Mucosa of stomach (tissue), 1 donor: ENCODE data around the gene AHCYL2.
"Not testable (repeated sequence)": the region's sequence is repeated elsewhere in the genome, so short reads cannot be mapped to it uniquely, and the experiment has no call there.

ENCODE experiments used
- H3K27me3 ChIP-seq: one replicate; pipeline ENCODE4 v1.7.0; 2013; ENCODE audit warnings: mild to moderate bottlenecking, low read length; ENCODE audit not compliant: control insufficient read depth, insufficient read depth
- H3K36me3 ChIP-seq: one replicate; pipeline ENCODE4 v1.7.0; 2013; ENCODE audit warnings: low read length; ENCODE audit not compliant: control insufficient read depth, insufficient read depth
- H3K4me1 ChIP-seq: one replicate; pipeline ENCODE4 v1.7.0; 2013; ENCODE audit warnings: mild to moderate bottlenecking, low read length; ENCODE audit not compliant: control insufficient read depth, insufficient read depth
- H3K4me3 ChIP-seq: one replicate; pipeline ENCODE4 v1.7.0; 2013; ENCODE audit warnings: low read length
- H3K9ac ChIP-seq: one replicate; pipeline ENCODE4 v1.7.0; 2013; ENCODE audit warnings: mild to moderate bottlenecking, low read length, moderate library complexity
- H3K9me3 ChIP-seq: one replicate; pipeline ENCODE4 v1.7.0; 2013; ENCODE audit warnings: mild to moderate bottlenecking, low read length, moderate library complexity; ENCODE audit not compliant: control insufficient read depth
- donor health status: Pancreatic carcinoma.

Gene AHCYL2

DNA sequence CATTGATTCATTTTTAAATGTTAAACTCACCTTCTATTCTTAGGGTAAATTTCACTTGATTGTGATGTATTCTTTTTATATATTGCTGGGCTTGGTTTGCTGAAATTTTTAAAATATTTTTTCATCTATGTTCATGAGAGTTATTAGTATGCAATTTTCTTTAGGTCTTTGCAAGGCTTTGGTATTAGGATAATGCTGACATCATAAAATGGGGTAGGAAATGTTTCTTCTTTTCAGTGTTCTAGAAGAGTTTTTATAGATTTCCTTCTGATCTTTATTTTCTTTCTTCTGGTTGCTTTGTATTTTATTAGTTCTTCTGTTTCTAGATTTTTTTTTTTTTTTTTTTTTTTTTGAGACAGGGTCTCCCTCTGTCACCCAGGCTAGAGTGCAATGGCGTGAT, 56.3 kb downstream of the AHCYL2 start:
- Histone ChIP-seq H3K27me3 (no peaks in the 10 kb centered on the region), H3K9me3 (no peaks in the 10 kb centered on the region), H3K36me3 (no peaks in the 10 kb centered on the region), H3K4me3 (no peak overlapping the region), H3K9ac (no peak overlapping the region), H3K4me1 (no peaks in the 10 kb centered on the region)

DNA sequence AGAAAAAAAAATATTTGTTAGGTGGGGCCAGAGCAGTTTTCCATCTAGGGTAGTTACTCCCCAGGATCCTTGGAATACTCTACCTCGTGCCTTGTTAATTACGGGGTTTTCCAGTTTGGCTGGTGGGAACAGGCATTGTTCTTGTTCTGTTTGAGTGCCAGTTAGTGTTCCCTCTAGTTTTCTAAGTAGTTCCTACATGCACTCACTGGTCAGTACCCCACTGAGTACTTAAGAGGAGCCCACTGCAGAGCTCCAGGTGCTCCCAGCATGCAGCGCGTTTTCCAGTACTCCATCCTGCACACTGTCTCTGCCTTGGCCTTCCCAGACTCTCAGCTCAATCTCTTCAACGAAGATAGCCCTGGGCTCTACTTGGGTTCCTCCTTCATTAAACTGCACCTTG, 58.0 kb downstream of the AHCYL2 start:
- H3K9ac ChIP-seq = no peak overlapping the region
- no peaks in the 10 kb centered on the region for H3K9me3 ChIP-seq
- H3K27me3 ChIP-seq = no peaks in the 10 kb centered on the region
- H3K36me3 ChIP-seq = no peaks in the 10 kb centered on the region
- no peaks in the 10 kb centered on the region for H3K4me1 ChIP-seq
- H3K4me3 ChIP-seq = no peak overlapping the region

DNA sequence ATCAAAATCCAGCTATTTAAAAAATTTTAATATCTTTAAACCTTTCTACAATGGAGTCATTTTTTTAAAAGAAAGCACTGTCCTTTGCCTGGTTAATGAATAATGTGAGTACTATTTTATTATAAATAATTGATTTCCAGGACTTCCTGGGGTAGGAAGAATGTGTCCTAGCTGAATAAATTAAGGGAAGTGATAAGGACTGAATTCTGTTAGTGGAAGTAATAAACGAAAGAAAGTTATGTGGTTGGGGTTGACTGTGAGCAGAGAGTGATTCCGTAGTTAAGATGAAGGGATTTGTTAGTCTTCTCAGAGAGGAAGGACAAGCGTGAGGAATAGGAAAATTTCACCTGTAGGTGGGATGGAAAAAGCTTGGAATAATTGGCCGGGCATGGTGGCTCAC, 59.1 kb downstream of the AHCYL2 start:
- Histone ChIP-seq H3K4me1 (no peaks in the 10 kb centered on the region), H3K36me3 (no peaks in the 10 kb centered on the region), H3K27me3 (no peaks in the 10 kb centered on the region), H3K9ac (no peak overlapping the region), H3K9me3 (no peaks in the 10 kb centered on the region), H3K4me3 (no peak overlapping the region)

DNA sequence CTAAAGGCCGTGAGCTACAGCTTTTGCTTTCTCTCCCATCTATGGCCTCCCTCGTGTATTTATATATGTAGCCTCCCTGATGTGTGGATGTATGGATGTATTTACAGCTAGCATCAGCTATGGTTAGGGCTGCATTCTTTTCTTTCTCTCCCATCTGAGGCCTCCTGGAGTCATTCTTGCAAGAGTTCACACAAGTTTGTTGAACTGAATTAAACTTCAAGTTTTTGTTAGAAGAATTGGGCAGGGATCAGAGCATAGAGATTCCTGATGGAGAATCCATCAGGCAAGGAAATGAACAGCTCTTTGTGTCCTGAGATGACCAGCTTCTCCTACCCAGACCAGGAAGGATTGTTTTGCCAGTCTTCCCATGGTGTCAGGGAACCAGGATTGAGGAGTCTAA, 60.3 kb downstream of the AHCYL2 start:
- Histone ChIP-seq H3K36me3 (no peaks in the 10 kb centered on the region), H3K4me3 (no peak overlapping the region), H3K9me3 (no peaks in the 10 kb centered on the region)

DNA sequence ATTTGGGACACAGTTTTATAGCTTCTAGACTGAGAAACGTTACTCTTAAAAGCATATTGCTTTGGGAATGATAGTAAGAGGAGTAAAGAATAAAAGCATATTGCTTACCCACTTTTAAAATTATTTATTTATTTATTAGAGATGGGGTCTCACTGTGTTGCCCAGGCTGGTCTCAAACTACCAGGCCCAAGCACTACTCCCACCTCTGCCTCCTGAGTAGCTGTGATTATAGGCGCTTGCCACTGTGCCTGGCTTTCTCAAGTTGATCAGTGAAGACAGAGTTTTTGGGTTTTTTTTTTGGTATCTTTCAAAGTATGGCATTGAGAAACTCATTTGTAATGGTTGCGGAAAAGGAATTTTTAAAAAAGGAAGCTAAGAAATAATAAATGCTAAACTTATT, 68.0 kb downstream of the AHCYL2 start:
- H3K36me3 ChIP-seq = no peaks in the 10 kb centered on the region
- H3K27me3 ChIP-seq = no peaks in the 10 kb centered on the region
- H3K4me1 ChIP-seq = no peaks in the 10 kb centered on the region
- no peaks in the 10 kb centered on the region for H3K9me3 ChIP-seq
- no peak overlapping the region for H3K4me3 ChIP-seq
- no peak overlapping the region for H3K9ac ChIP-seq

More for the DNA sequence above, 60.3 kb downstream of the AHCYL2 start:
- no peak overlapping the region for H3K9ac ChIP-seq
- H3K27me3 ChIP-seq = no peaks in the 10 kb centered on the region
- H3K4me1 ChIP-seq = no peaks in the 10 kb centered on the region

- H3K27me3 ChIP-seq = no peaks in the 10 kb centered on the region
- no peaks in the 10 kb centered on the region for H3K36me3 ChIP-seq
- H3K4me3 ChIP-seq = no peak overlapping the region
- H3K9me3 ChIP-seq = no peaks in the 10 kb centered on the region
- H3K9ac ChIP-seq = no peak overlapping the region
- H3K4me1 ChIP-seq = no peaks in the 10 kb centered on the region
Observed at GRCh38 chr7:129295015-129295423, 70.2 kb downstream of the AHCYL2 start.

DNA sequence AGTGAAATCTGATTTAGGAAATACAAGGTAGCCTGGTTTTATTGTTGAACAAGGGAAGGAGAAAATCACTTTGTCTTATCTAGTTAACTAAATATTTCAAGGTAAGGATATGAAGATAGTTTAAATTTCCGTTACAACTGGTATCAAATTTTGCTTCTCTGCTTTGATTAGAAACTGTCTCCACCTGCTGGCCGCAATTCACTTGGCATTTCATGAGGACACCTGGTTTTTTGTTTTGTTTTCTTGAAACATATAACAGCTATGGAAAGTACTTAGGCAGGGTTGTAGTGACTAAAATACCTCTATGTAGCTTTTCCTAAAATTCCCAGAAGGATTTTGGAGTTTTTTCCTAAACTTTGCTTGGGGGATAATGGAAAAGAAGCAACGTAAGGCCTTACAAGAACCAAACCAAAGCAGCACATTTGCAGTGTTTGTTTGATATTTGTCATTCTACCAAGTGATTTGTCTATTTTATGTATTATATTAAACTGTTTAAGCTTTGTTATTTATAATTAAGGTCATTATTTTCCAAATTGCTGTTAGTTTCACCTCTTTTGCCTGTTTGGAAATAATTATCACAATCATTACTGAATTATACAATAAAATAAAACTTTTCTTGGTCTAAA, 73.6 kb downstream of the AHCYL2 start:
- Histone ChIP-seq H3K36me3 (no peaks in the 10 kb centered on the region), H3K9ac (no peak overlapping the region), H3K4me3 (no peak overlapping the region), H3K9me3 (no peaks in the 10 kb centered on the region), H3K4me1 (no peaks in the 10 kb centered on the region), H3K27me3 (no peaks in the 10 kb centered on the region)

DNA sequence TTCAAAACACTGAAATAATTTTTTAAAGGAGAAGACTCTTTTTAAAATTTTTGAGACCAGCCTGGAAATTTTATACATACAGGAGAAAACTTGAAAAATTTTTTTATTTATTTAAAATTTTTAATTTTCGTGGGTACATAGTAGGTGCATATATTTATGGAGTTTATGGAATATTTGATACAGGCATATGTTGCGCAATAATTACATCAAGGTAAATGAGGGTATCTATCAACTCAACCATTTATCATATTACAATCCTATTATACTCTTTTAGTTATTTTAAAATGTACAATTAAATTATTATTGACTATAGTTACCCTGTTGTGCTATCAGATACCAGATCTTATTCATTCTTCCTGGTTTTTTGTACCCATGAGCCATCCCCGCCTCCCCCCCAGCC, 75.1 kb downstream of the AHCYL2 start:
- Histone ChIP-seq H3K36me3 (no peaks in the 10 kb centered on the region), H3K9me3 (no peaks in the 10 kb centered on the region), H3K4me1 (no peaks in the 10 kb centered on the region), H3K27me3 (no peaks in the 10 kb centered on the region), H3K4me3 (no peak overlapping the region), H3K9ac (no peak overlapping the region)

GRCh38 chr7:129300299-129300698, 75.5 kb downstream of the AHCYL2 start:
- H3K9ac ChIP-seq, H3K4me3 ChIP-seq, H3K36me3 ChIP-seq, H3K9me3 ChIP-seq, H3K4me1 ChIP-seq, H3K27me3 ChIP-seq: not testable (repeated sequence)

DNA sequence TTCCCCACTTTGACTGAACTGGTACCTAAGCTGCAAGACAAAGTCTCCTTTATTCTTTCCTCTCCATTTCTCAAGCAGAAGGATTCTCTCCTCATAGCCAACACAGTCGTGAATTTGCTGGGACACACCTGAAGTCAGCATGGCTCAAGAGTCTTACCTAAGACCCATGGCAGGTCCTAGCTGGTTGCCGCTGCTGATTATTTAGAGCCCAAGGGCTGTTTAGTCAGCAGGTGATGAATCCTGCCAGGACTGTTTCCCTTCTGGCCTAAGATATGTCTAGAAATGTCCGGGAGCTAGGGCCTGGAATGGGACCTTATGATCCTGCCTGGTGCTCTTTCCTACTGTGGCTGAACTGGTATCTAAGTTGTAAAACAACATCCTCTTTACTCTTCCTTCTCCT, 82.8 kb downstream of the AHCYL2 start:
- H3K36me3 ChIP-seq = no peaks in the 10 kb centered on the region
- no peak overlapping the region for H3K4me3 ChIP-seq
- no peaks in the 10 kb centered on the region for H3K27me3 ChIP-seq
- H3K9ac ChIP-seq = no peak overlapping the region
- H3K9me3 ChIP-seq = no peaks in the 10 kb centered on the region
- no peaks in the 10 kb centered on the region for H3K4me1 ChIP-seq

DNA sequence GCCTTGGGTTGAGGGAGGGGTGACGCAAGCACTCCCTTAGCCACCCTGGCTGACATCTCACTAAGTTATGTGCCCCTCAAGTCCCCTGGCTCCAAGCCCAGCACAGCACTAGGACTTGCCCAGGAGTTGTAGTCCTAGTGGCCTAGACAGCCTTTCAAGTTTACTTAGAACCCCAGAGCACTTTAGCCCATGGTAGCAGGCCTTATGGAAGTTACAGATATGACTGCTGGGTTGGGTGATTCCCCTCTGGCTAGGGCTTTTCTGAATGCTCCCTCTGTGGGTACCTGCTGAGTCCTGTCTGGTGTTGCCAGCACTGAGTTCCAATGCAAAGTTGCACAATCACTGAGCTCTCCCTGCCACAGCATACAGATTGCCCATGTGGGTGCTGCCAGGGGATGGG, 83.2 kb downstream of the AHCYL2 start:
- H3K36me3 ChIP-seq = no peaks in the 10 kb centered on the region
- no peaks in the 10 kb centered on the region for H3K27me3 ChIP-seq
- no peak overlapping the region for H3K9ac ChIP-seq
- no peaks in the 10 kb centered on the region for H3K4me1 ChIP-seq
- no peaks in the 10 kb centered on the region for H3K9me3 ChIP-seq
- no peak overlapping the region for H3K4me3 ChIP-seq

DNA sequence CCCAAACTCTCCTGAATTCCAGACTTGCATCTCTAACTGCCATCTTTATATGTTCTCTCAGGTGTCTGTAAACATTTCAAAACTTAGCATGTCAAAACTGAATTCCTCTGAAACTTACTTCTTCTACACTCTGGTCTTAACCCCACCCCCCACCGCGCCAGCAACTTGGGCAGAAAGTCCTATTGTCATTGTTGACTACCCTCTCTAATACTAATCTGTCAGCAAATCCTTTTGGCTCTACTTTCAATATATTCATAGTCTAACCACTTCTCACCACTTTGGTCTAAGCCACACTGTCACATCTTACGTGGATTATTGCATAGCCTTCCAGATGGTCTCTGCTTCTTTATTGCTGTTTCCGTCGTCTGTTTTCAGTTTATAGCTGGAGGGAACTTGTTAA, 86.6 kb downstream of the AHCYL2 start:
- Histone ChIP-seq H3K4me3 (no peak overlapping the region), H3K4me1 (no peaks in the 10 kb centered on the region), H3K9ac (no peak overlapping the region), H3K9me3 (no peaks in the 10 kb centered on the region), H3K27me3 (no peaks in the 10 kb centered on the region), H3K36me3 (no peaks in the 10 kb centered on the region)

DNA sequence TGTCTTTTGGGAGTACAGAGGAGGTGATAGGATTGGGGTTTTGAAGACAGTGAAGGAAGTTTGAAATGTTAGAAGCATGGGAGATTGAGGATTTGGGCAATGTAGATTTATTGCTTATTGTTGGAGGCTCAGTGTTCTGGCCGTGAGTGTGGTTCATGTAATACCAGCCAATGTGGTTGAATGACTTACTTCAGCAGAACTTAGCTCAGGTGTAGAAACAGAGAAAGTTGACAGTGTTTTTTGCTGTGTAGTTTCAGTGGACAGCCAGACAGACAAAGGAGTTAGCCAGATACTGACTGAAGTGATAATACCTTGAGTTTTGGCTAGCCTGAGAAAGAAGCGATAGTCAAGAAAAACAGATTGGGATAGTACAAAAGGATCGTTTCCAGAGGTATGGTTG, 88.5 kb downstream of the AHCYL2 start:
- Histone ChIP-seq H3K4me3 (no peak overlapping the region), H3K27me3 (no peaks in the 10 kb centered on the region), H3K36me3 (no peaks in the 10 kb centered on the region), H3K4me1 (no peaks in the 10 kb centered on the region), H3K9ac (no peak overlapping the region), H3K9me3 (no peaks in the 10 kb centered on the region)
